ENCODE data around the gene PIWIL4.
"Not testable (repeated sequence)": the region's sequence is repeated elsewhere in the genome, so short reads cannot be mapped to it uniquely, and the experiment has no call there.

DNA sequence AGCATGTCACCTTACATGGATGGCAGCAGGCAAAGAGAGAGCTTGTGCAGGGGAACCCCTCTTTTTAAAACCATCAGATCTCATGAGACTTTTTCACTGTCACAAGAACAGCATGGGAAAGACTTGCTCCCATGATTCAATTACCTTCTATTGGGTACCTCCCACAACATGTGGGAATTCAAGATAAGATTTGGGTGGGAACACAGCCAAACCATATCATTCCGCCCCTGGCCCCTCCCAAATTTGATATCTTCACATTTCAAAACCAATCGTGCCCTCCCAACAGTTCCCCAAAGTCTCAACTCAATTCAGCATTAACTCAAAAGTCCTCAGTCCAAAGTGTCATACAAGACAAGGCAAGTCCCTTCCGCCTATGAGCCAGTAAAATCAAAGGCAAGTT is 58.3 kb downstream of the PIWIL4 start:
- not testable (repeated sequence) for TF ChIP-seq POLR2A (IDR thresholded peaks at IDR 0.05; ENCODE audit: control extremely low read depth in 1 of 2, low read depth in 2 of 2, low read length in 2 of 2); PHF8 (conservative IDR thresholded peaks at IDR 0.05; ENCODE audit: low read depth, low read length); CBX8 (IDR thresholded peaks at IDR 0.05; ENCODE audit: borderline replicate concordance, low read depth, low read length); ASH2L (IDR thresholded peaks at IDR 0.05; ENCODE audit: low read length); RFX5 (IDR thresholded peaks at IDR 0.05; ENCODE audit: borderline replicate concordance, low read depth, low read length); TAF1 (IDR thresholded peaks at IDR 0.05; ENCODE audit: low read depth, low read length); HDAC2 (IDR thresholded peaks at IDR 0.05; ENCODE audit: borderline replicate concordance in 1 of 2, low read depth in 2 of 2, low read length in 2 of 2); SRF (IDR thresholded peaks at IDR 0.05; ENCODE audit: low read depth, low read length); TEAD4 (IDR thresholded peaks at IDR 0.05; ENCODE audit: low read depth, low read length); EZH2 (IDR thresholded peaks at IDR 0.05; ENCODE audit: low read depth, low read length, severe bottlenecking); GABPA (IDR thresholded peaks at IDR 0.05; ENCODE audit: borderline replicate concordance, insufficient read depth, low read length)
- TF ChIP-seq, protein P1, sequence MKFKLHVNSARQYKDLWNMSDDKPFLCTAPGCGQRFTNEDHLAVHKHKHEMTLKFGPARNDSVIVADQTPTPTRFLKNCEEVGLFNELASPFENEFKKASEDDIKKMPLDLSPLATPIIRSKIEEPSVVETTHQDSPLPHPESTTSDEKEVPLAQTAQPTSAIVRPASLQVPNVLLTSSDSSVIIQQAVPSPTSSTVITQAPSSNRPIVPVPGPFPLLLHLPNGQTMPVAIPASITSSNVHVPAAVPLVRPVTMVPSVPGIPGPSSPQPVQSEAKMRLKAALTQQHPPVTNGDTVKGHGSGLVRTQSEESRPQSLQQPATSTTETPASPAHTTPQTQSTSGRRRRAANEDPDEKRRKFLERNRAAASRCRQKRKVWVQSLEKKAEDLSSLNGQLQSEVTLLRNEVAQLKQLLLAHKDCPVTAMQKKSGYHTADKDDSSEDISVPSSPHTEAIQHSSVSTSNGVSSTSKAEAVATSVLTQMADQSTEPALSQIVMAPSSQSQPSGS (IDR thresholded peaks at IDR 0.05; ENCODE audit: low read length), result not testable (repeated sequence)
- TF ChIP-seq, protein P2, sequence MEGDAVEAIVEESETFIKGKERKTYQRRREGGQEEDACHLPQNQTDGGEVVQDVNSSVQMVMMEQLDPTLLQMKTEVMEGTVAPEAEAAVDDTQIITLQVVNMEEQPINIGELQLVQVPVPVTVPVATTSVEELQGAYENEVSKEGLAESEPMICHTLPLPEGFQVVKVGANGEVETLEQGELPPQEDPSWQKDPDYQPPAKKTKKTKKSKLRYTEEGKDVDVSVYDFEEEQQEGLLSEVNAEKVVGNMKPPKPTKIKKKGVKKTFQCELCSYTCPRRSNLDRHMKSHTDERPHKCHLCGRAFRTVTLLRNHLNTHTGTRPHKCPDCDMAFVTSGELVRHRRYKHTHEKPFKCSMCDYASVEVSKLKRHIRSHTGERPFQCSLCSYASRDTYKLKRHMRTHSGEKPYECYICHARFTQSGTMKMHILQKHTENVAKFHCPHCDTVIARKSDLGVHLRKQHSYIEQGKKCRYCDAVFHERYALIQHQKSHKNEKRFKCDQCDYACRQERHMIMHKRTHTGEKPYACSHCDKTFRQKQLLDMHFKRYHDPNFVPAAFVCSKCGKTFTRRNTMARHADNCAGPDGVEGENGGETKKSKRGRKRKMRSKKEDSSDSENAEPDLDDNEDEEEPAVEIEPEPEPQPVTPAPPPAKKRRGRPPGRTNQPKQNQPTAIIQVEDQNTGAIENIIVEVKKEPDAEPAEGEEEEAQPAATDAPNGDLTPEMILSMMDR (IDR thresholded peaks at IDR 0.05; ENCODE audit: control extremely low read depth in 1 of 3, insufficient read depth in 1 of 3, low read depth in 1 of 3, low read length in 3 of 3), result not testable (repeated sequence)
